MV-4-11 (cell line): ENCODE data around the gene MRPS18A.
"Not testable (repeated sequence)": the region's sequence is repeated elsewhere in the genome, so short reads cannot be mapped to it uniquely, and the experiment has no call there.

Source experiments
- DNase-seq: peaks from one replicate; lab custom pipeline; 2025; lab: John Stamatoyannopoulos, UW

MRPS18A gene

DNA sequence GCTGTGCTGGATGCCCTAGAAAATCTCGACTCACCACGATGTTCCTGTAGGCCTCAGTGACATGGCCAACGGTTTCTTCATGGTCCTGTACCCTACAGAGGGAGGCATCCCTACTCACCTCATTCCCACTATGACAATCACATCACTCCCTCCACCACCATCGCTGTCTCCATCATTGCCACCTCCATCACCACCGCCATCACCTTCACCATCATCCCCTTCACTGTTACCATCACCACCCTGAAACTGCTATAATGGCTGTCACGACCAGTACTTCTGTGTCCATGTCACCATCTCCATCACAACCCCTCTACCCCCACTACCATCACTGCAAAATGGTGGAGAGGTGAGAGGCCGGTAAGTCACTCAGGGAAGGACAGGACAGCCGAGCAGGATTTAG is 29.8 kb upstream of the MRPS18A start:
- DNase-seq: no peak

DNA sequence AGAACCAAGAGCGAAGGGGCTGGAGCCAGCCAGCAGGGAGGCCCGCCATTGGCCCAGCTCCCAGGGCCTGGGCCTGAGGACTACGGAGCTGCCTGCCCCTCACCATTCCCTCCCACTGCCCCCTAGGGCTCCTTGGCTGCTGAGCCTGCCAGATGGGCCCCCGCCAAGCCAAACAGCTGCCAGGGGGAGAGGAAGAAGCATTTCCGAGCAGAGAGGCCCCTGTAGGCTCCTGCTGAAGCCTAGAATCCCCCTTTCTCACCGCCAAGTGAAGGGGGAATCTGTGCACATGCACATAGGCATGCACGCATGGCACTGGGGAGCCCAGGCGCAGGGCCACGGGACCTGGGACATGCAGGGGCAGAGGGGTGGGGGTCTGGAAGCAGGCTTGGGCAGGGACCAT is 28.5 kb upstream of the MRPS18A start:
- no peak for DNase-seq

DNA sequence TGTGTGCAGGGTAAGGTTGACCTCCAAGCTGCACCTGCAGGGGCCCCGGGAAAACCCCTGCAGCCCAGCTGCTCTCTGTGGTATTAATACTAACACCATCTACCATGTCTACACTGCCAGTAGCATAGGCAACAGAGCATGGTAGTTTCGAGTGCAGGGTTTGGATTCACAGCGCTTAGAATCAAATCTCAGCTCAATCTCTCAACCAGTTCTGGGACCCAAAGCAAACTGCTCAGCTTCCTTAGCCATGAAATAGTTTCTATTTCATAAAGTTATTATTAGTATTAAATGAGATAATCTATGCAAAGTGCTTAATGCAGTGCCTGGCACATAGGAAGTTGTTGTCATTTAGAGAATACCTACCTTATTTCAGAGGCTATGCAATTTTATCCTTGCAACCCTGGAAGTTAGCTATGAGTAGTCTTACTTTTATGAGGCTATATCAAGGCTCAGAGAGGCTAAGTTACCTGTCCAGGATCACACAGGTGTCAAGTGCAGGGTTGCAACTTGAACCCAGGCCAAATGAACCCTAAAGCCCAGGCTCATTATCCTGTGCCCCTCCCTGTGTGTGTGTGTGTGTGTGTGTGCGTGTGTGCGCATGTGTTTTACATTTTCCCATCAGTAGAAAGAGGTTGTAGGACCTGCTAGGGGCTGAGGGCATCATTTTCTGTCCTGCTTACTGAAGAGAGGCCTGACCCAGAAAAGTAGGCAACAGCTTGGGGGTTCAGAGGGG is 27.6 kb upstream of the MRPS18A start:
- no peak for DNase-seq

DNA sequence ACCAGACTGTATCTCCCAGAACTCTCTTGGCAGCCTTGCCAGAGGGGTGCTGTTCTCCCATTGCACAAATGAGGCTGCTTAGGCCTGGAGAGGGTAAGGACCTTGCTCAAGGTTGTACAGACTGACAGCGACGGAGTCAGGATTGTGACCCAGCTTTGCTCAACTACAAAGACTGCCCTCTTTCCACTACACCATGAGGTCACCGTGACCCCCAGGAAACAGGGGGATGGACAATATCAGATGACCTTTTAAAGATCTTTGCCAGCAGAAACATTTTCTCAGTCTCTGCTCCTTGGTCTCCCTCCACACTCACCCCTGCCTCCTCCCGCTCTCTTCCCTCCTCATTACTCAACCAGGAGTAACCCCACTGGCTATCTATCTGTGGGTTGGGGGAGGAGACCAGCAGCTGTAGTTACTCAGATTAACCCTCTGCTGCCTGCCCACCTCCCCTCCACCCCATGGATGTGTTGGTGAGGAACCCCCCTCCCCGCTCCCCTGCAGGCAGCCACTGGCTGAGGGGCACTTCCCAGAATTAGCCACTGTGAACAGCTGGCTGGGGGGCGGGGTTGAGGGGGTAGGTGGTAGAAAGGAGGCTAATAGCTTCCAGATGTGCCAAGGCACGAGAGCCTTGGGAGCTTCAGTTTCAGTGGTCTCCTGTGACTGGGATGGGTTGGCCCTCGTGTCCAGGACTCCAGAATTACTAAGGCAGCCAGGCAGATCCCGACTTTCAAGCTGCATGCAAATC is 26.9 kb upstream of the MRPS18A start:
- DNase-seq: peak; percentile 25

DNA sequence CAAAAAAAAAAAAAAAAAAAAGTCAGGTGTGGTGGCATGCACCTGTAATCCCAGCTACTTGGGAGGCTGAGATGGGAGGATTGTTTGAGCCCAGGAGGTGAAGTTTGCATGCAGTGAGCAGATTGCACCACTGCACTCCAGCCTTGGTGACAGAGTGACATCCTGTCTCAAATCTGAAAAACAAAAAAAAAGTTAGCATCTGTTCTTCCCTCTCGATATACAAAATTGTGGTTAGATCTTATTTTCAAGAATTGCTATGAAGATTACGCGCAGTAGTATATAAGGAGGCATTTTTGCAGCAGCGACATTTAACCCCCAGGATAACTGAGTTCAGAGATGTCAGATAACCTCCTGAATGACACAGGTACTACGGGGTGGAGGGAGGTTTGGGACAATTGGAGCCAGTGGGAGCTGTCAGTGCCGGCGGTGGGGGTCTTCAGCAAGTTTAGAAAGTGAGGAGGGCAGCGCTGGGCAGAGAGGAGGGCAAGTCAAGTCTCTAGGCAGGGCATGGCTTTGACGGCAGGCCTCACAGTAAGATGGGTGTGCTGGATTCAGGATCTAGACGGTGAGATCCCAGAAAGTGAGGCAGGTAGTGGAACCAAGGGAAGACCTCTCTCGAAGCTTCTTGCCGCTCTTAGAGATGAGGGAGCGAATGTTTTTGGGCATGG is 26.2 kb upstream of the MRPS18A start:
- DNase-seq: no peak

DNA sequence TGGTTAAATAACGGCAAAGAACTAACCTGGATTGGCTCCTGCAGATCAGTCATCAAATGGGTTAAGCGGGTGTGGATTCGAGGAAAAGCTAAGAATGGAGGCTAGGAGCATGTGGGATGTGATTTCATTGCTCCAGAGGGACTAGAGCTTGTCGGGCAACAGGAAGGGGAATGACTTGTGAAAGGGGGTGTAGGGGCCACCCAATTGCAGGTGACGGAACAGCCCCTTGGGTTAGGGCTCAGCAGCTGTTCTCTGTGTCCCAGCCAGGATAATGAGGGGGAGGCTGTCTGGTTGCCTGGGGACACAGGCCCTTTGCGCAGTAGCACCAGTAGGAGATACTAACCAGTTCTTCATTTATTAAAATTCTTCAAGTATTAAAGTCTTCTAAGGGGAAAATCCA is 25.0 kb upstream of the MRPS18A start:
- DNase-seq: no peak

DNA sequence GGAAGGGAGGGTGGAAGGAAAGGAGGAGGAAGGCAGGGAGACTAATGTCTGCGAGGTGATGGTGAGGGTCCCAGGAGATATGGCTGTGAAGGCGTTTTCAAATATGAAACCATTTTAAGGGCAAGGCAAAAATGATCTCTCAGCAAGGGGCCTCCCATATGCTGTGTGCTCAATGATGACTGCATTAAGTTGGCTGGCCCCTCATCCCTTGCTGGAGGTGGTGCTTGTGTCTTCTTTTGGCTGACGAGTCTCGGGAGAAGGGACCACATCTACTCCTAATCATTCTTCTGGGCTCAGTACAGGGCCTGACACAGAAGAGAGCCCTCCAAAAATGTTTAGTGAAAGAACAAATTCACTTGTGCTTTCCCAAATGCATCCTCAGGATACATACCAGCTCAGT is 23.0 kb upstream of the MRPS18A start:
- no peak for DNase-seq

DNA sequence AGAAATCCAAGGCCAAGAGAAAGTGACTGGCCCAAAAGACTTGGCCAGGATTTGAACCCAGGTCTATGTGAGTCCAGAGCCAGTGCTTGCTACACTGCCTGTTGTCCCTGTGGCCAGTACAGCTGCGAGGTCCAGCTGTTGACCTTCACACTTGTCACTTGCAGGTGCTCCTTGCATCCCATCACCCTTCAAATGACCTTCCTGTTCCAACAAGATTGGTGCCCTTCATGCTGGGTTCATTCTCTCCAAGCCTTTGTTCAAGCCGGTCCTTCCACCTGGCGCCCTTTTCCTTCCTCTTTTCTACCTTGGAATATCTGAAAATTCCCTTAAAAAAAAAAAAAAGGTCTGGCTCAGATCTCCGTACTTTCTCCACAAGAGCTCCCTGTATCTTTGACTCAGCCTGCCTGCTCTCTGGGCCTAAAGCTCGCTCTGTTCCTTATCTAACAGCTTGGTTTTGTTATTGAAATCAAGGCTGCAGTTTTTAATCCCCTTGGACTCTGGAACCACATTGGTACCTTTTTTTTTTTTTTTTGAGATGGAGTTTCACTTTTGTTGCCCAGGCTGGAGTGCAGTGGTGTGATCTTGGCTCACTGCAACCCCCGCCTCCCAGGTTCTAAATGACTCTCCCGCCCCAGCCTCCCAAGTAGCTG is 22.2 kb upstream of the MRPS18A start:
- DNase-seq: no peak

DNA sequence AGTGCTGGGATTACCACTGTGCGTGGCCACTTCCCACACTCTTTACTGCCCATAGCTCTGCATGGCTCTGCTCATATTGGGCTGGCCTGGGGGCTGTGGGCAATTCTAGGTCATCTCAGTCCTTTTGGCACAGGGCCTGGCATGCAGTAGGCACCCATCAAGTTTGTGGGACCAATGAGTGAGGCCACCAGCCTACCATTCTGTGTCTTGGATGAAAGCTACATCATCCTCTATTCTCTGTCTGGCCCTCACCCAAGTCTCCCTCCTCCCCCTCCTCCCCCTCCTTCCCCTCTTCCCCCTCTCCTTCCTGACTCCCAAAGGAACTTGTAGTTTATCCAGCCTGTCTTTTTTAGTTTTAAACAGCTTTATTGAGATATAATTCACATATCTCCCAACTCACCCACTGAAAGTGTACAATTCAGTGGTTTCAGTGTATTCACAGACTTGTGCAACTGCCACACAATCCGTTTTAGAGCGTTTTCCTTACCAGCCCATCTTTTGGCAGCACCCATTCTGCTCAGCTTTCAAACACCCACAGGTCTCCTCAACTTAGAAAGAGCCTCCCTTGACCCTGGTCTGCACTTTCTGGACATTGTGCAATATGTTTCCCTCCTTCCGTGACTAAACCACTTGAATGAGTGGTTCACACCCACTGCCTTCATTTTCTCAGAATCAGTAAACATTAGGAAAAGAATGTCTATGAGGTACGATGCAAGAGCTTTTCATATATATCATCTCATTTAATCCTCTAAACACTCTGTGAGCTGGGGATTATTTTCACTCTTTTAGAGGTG is 21.5 kb upstream of the MRPS18A start:
- DNase-seq: peak; percentile 98

DNA sequence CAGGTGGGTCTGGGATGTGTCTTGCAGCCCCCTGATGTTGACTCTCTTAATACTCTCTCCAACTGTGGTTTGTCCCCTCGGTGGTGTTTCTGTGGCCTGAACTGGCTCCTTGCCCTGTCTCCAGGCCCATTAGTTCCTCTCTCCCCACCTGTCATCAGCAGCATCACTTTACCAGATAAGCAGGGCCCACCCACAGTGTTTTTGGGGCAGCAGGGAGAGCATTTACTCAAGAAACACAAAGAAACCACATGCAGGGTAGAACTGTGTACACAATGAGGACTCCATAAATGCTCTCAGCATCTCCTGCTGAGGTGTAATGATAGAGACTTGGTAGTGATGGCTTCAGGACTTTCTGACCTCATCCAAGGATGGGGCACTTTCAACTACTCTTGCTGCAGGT is 20.2 kb upstream of the MRPS18A start:
- DNase-seq: no peak

DNA sequence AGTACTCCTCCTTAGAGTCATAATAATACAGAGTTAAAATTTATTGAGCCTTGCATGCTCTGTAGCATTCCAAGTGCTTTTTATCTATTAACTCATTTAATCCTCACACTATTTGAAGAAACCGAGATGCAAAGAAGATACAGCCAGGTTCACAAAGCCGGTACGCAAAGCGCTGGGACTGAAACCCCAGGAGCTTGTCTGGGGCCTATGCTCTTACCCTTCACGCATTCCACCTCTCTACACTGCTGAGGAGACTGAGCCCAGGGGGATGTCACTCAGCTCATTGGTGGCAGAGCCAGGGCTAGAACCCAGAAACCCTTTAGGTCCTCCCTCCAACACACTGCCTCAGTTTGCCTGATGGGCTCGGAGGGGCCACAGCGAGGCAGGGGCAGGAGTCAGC is 19.7 kb upstream of the MRPS18A start:
- DNase-seq: no peak

DNA sequence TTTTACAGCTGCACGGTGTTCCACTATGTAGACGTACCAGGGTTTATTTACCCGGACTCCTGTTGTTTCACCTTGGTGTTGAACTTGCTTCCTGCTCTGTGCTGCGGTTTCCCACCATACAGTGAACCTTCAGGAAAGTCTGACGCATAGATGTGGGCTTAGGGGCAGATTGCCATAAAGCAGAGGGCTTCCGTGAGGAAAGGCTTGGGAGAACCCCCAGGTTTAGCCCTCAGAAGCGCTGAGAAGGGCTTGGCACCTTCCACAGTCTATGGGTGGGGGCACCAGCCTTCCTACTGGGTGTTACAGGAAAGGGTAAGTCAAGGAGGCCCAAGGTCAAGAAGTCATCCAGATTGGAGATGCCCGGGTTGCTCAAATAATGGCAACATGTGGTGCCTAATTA is 19.2 kb upstream of the MRPS18A start:
- DNase-seq: peak; percentile 45

DNA sequence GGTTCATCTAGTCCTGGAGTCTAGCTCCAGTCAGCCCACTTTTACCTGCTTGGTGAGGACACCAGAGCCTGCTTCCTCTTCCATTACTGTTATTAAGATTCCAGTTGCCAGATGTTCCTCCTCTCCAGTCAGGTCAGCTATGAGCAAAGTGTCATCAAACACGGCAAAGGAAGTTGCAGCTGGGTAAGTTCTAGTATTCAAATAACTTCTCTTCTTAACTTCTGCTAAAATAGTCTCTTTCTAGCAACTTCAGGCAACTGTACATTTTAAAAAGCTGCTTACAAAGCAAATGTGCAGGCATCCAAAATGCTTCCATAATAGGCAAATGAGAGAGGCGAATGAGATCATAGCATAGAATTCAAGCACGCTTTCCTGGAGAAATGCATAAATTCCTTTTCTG is 18.4 kb upstream of the MRPS18A start:
- DNase-seq: peak; percentile 81

DNA sequence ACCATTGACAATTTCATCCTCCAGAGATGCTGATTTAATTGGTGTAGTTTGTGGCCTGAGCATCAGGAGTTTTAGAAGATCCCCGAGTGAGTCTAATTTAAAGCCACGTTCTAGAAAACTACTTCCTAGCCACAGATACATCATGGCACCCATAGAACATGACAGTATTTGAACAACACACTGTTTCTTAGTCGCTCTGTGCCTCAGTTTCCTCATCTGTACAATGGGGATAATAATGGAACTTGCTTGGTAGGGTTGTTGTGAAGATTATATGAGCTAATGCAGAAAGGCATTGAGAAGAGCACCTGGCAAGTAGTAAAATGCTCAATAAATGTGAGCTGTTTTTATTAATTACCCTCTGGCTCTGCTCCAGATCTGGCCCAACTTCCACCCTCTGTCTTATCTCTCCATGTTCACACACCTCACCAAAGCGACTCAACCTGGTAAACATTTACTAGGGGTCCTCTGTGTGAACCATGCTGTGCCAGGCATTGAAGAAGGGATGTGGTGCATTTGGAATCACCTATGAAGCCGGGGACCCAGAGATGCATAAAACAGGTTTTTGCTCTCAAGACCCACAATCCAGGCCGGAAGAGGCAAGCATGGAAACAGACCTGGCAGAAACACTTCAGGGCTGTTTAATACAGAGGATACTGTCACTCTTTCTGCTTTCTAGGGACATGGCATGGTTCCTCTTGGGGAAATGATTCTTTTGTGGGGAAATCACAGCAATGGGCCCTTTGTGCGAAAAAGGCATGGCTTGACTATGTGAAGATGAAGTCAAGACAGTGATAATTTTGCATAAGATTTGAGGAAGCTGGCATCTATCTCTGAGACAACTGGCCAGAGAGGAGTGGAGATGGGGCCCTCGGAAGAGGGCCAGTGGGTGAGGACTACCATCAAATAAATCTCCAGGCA is 16.2 kb upstream of the MRPS18A start:
- peak; percentile 58 for DNase-seq

DNA sequence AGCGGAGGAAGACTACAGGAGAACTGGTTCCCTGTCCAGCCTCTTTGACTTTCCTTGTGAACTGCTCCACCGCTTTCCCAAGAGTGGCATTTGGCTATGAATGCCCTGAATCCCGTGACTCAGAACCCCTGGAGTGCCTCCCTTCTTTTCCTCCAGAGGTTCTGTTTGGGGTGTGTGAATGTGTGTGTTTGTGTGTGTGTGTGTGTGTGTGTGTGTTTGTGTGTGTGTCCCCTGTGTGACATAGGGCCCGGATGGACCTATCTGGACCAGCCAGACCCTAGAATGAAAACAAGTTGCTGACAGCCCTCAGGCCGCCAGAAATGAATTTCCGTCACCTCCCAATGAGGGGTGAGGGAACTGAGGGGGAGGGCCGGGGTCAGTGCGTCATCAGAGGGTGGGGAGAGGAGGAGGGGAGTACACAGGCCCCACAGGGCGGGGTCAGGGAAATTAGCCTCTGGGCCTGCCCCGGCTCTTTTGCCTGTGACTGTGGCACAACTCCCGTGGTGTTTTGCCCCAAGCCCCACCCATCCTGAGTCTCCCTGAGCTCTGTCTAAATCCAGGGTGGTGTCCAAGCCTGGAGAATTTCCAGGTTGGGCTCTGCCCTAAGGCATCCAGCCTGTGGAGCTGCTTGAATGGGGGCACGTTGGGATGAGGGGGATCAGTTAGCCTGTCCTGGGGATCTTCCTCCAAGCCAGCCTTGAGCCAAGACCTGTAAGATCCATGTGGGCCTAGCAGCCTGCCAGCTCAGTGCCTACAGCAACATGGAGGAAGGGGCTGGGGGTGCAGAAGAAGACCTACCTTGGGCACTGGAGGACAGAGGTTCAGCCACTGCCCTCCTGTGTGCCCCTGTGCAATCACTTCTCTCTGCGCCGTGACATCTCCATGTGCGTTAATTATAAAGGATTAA is 15.2 kb upstream of the MRPS18A start:
- DNase-seq: no peak

DNA sequence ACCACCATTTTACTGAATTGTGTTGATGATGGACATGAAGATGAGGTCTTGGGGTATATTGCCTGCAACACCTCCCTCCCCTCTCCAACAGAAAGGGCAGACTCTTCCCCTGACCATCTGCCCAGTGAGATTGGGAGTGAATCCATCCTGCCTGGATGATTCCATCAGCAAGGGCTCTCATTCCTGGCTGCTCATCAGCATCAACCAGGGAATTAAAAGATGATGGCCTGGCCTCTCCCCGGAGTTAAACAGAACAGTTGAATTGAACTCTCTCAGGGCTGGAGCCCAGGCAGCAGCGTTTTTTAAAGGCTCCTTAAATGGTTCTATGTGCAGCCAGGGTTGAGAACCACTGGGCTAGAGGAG is 14.6 kb upstream of the MRPS18A start:
- DNase-seq: no peak

DNA sequence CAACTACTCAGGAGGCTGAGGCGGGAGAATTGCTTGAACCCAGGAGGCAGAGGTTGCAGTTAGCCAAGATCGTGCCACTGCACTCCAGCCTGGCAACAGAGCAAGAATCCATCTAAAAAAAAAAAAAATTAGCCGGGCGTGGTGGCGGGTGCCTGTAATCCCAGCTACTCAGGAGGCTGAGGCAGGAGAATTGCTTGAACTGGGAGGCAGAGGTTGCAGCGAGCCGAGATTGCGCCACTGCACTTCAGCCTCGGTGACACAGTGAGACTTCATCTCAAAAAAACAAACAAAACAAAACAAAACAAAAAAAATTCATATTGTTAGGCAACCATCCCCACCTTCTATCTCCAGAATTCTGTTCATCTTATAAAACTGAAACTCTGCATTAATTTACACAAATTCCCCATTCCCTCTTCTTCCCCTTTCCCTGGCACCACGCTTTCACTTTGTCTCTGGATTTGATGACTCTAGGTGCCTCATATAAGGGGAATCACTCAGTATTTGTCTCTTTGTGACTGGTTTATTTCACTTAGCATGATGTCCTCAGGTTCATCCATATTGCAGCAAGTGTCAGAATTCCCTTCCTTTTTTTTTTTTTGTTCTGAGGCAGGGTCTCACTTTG is 13.5 kb upstream of the MRPS18A start:
- not testable (repeated sequence) for DNase-seq

DNA sequence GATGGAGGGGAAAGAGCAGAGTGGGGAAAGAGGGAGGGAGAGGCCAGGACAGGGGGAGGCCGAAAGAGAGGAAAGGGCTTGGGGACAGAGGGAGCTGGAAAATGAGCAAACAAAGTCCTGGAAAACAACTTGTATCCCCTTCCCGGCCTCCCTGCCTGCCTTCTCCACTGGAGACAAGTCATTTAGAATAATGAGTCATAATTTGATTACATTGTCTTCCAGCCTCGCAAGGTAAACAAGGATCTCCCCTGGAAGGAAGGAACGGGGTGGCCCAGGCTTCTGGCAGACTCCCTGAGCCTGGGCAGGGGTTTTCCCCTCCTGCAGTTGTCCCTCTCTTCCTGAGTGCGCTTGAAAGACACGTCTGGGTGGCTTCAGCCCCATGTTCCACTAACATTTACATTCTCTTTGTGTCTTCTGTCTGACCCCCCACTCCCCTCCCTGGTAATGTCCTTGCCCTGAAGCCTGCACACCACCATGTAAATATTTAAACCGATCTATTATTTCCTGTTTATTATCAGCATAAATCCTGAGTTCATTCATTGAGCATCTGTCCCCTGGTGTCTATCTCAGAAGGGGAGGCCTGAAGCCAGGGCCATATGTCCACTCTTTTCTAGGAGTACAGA is 12.1 kb upstream of the MRPS18A start:
- no peak for DNase-seq
